C4-2B (cell line): ENCODE results near the gene HLA-DMB.

Source experiments
- H3K27ac ChIP-seq: fragments of 450-650 bp; 2 replicates; pipeline ENCODE4 v1.5.1; 2017
- CTCF ChIP-seq: fragments of 450-650 bp; conservative IDR thresholded peaks from 2 replicates; pipeline ENCODE4 v1.5.1; 2017; ENCODE audit warnings: mild to moderate bottlenecking
- ZFX ChIP-seq: fragments of 450-650 bp; IDR thresholded peaks from 2 replicates; pipeline ENCODE4 v1.6.1; 2017

The HLA-DMB gene

GRCh38 chr6:32937230-32937633, 3.6 kb downstream of the HLA-DMB start:
- TF ChIP-seq CTCF (no peak), ZFX (no peak)
- H3K27ac ChIP-seq = no peak overlapping the region

- no peak overlapping the region for H3K27ac ChIP-seq
- TF ChIP-seq ZFX = no peak
- TF ChIP-seq CTCF = no peak
Observed at GRCh38 chr6:32936239-32937152, 4.3 kb downstream of the HLA-DMB start.

- H3K27ac ChIP-seq = no peak overlapping the region
- TF ChIP-seq CTCF = no peak
- TF ChIP-seq ZFX = no peak
Observed at GRCh38 chr6:32935551-32936238, 5.1 kb downstream of the HLA-DMB start.

GRCh38 chr6:32933661-32934085, 7.2 kb downstream of the HLA-DMB start:
- TF ChIP-seq CTCF = peak; percentile 93
- no peak for TF ChIP-seq ZFX
- H3K27ac ChIP-seq = no peak overlapping the region

GRCh38 chr6:32932132-32932868, 8.5 kb downstream of the HLA-DMB start:
- no peak overlapping the region for H3K27ac ChIP-seq
- TF ChIP-seq ZFX = no peak

GRCh38 chr6:32931211-32931610, 9.6 kb downstream of the HLA-DMB start:
- no peak overlapping the region for H3K27ac ChIP-seq
- TF ChIP-seq ZFX = no peak
- TF ChIP-seq CTCF = no peak

GRCh38 chr6:32922083-32922482, 18.7 kb downstream of the HLA-DMB start:
- H3K27ac ChIP-seq = no peak overlapping the region
- TF ChIP-seq CTCF = no peak
- no peak for TF ChIP-seq ZFX
